Glomerular visceral epithelial cell (primary cell): ENCODE results near the gene MEI1.

Experiments used
- DNase-seq: peaks from one replicate; pipeline ENCODE4 v3.0.0-alpha.2; 2016; ENCODE audit errors: extremely low spot score

The MEI1 gene

GRCh38 chr22:41746567-41747400 lies 47.5 kb downstream of the MEI1 start:
- DNase-seq, result peak; percentile 93

GRCh38 chr22:41752011-41752970 lies 53.0 kb downstream of the MEI1 start:
- DNase-seq, result no peak

- no peak for DNase-seq
Observed at GRCh38 chr22:41753984-41754383, 54.7 kb downstream of the MEI1 start.

- no peak for DNase-seq
Observed at GRCh38 chr22:41757502-41757901, 58.2 kb downstream of the MEI1 start.

- DNase-seq, result no peak
Observed at GRCh38 chr22:41758231-41758630, 58.9 kb downstream of the MEI1 start.

- DNase-seq, result no peak
Observed at GRCh38 chr22:41762980-41763779, 63.9 kb downstream of the MEI1 start.

GRCh38 chr22:41766476-41766875 lies 67.2 kb downstream of the MEI1 start:
- DNase-seq, result peak; percentile 55

GRCh38 chr22:41768430-41768829 lies 69.1 kb downstream of the MEI1 start:
- peak; percentile 84 for DNase-seq

GRCh38 chr22:41770715-41771468 lies 71.6 kb downstream of the MEI1 start:
- DNase-seq, result peak; percentile 25

GRCh38 chr22:41772198-41772597 lies 72.9 kb downstream of the MEI1 start:
- no peak for DNase-seq

- no peak for DNase-seq
Observed at GRCh38 chr22:41772645-41773044, 73.3 kb downstream of the MEI1 start.

GRCh38 chr22:41775338-41775737 lies 76.0 kb downstream of the MEI1 start:
- no peak for DNase-seq

GRCh38 chr22:41775976-41776375 lies 76.7 kb downstream of the MEI1 start:
- DNase-seq, result peak; percentile 61

- no peak for DNase-seq
Observed at GRCh38 chr22:41776381-41776780, 77.1 kb downstream of the MEI1 start.

- no peak for DNase-seq
Observed at GRCh38 chr22:41777749-41778425, 78.6 kb downstream of the MEI1 start.

GRCh38 chr22:41779929-41780505 lies 80.7 kb downstream of the MEI1 start:
- DNase-seq, result no peak

GRCh38 chr22:41780746-41781505 lies 81.6 kb downstream of the MEI1 start:
- DNase-seq, result no peak

- no peak for DNase-seq
Observed at GRCh38 chr22:41781507-41781906, 82.2 kb downstream of the MEI1 start.

GRCh38 chr22:41782316-41782715 lies 83.0 kb downstream of the MEI1 start:
- no peak for DNase-seq
